NCI-H2081 treated with DMSO at 0.1 percent for 48 hours (cell line): Measurements from ENCODE around the gene FBXL17.

Source experiments
- DNase-seq: peaks from one replicate; lab custom pipeline; 2025; lab: John Stamatoyannopoulos, UW

The FBXL17 gene

GRCh38 chr5:107900721-107901120 lies 481.2 kb downstream of the FBXL17 start:
- DNase-seq, result no peak

GRCh38 chr5:107894361-107894760 lies 487.5 kb downstream of the FBXL17 start:
- no peak for DNase-seq

GRCh38 chr5:107893642-107894041 lies 488.3 kb downstream of the FBXL17 start:
- DNase-seq, result no peak

- DNase-seq, result no peak
Measured at GRCh38 chr5:107889387-107889786, 492.5 kb downstream of the FBXL17 start.

GRCh38 chr5:107888541-107888940 lies 493.4 kb downstream of the FBXL17 start:
- no peak for DNase-seq

- no peak for DNase-seq
Measured at GRCh38 chr5:107887166-107887943, 494.5 kb downstream of the FBXL17 start.

GRCh38 chr5:107885601-107886000 lies 496.3 kb downstream of the FBXL17 start:
- DNase-seq, result no peak

- no peak for DNase-seq
Measured at GRCh38 chr5:107884871-107885270, 497.0 kb downstream of the FBXL17 start.

- DNase-seq, result no peak
Measured at GRCh38 chr5:107878661-107879060, 503.2 kb downstream of the FBXL17 start.

GRCh38 chr5:107876906-107877305 lies 505.0 kb downstream of the FBXL17 start:
- no peak for DNase-seq

GRCh38 chr5:107876261-107876660 lies 505.6 kb downstream of the FBXL17 start:
- DNase-seq, result no peak

- DNase-seq, result no peak
Measured at GRCh38 chr5:107875833-107876232, 506.1 kb downstream of the FBXL17 start.

GRCh38 chr5:107874795-107875194 lies 507.1 kb downstream of the FBXL17 start:
- no peak for DNase-seq

- peak; percentile 27 for DNase-seq
Measured at GRCh38 chr5:107873877-107874276, 508.0 kb downstream of the FBXL17 start.

GRCh38 chr5:107871023-107871422 lies 510.9 kb downstream of the FBXL17 start:
- no peak for DNase-seq

- DNase-seq, result no peak
Measured at GRCh38 chr5:107869438-107870115, 512.3 kb downstream of the FBXL17 start.

- DNase-seq, result no peak
Measured at GRCh38 chr5:107868650-107869409, 513.1 kb downstream of the FBXL17 start.

- DNase-seq, result no peak
Measured at GRCh38 chr5:107867266-107867665, 514.6 kb downstream of the FBXL17 start.

GRCh38 chr5:107864793-107865192 lies 517.1 kb downstream of the FBXL17 start:
- no peak for DNase-seq

GRCh38 chr5:107863125-107863524 lies 518.8 kb downstream of the FBXL17 start:
- DNase-seq, result no peak

- DNase-seq, result no peak
Measured at GRCh38 chr5:107861565-107861964, 520.3 kb downstream of the FBXL17 start.

- no peak for DNase-seq
Measured at GRCh38 chr5:107860044-107860443, 521.9 kb downstream of the FBXL17 start.

- DNase-seq, result no peak
Measured at GRCh38 chr5:107858788-107859187, 523.1 kb downstream of the FBXL17 start.
